Fibroblast of lung (primary cell): ENCODE measurements around the gene MCRS1. TPM values are rescaled to one million over a fixed set of nuclear protein-coding genes. Genes with fewer than 3 reads are reported as not detected.

Experiments
- polyA plus RNA-seq, 2 donors: library from polyadenylated mRNA; depleted of rRNA in 1 of 2; stranded (reverse) in 1 of 2; unstranded in 1 of 2; fragments of >200 nt; gene quantifications; 2 replicates each; pipeline ENCODE4 v1.2.1, GENCODE V29; 2011 to 2012; ENCODE audit warnings: missing spikeins in 1 of 2
- total RNA-seq: library from RNA; depleted of rRNA; stranded (reverse); fragments of >200 nt; gene quantifications from 2 replicates; pipeline ENCODE4 v1.2.1, GENCODE V29; 2014

Gene MCRS1
- total and polyA plus RNA-seq, 2 donors (not counting 1 experiment from before 2014, with no cell fraction given) = 51.1 to 52.2 TPM

Other genes starting within 250 kb of the MCRS1 start
- 0.51 and 6.3 TPM in 2 replicates for gene TROAP, start 244.9 kb downstream of the MCRS1 start, total RNA-seq
- gene TROAP, start 244.9 kb downstream of the MCRS1 start, polyA plus RNA-seq = 4.8 and 22.4 TPM in 2 replicates
- 0.17 TPM in 1 of 2 replicates, not detected in the other for gene C1QL4, start 231.0 kb downstream of the MCRS1 start, total RNA-seq
- 0.10 TPM in 1 of 2 replicates, not detected in the other for gene C1QL4, start 231.0 kb downstream of the MCRS1 start, polyA plus RNA-seq
- gene DNAJC22, start 221.3 kb downstream of the MCRS1 start, total RNA-seq = 4.6 and 4.8 TPM in 2 replicates
- gene DNAJC22, start 221.3 kb downstream of the MCRS1 start, polyA plus RNA-seq = 2.4 and 5.7 TPM in 2 replicates
- gene SPATS2, start 200.7 kb downstream of the MCRS1 start, total RNA-seq = 14.1 and 22.1 TPM in 2 replicates
- gene SPATS2, start 200.7 kb downstream of the MCRS1 start, polyA plus RNA-seq = 33.2 and 43.6 TPM in 2 replicates
- 0.17 and 0.26 TPM in 2 replicates for gene KCNH3, start 29.1 kb downstream of the MCRS1 start, total RNA-seq
- 0.05 and 0.09 TPM in 2 replicates for gene KCNH3, start 29.1 kb downstream of the MCRS1 start, polyA plus RNA-seq
- gene FAM186B, start 37.5 kb upstream of the MCRS1 start, total RNA-seq = 0.33 and 0.51 TPM in 2 replicates
- 0.10 and 0.11 TPM in 2 replicates for gene FAM186B, start 37.5 kb upstream of the MCRS1 start, polyA plus RNA-seq
- 9.2 and 11.7 TPM in 2 replicates for gene PRPF40B, start 55.4 kb upstream of the MCRS1 start, total RNA-seq
- 6.4 TPM in 2 replicates for gene PRPF40B, start 55.4 kb upstream of the MCRS1 start, polyA plus RNA-seq
- gene FMNL3, start 139.3 kb upstream of the MCRS1 start, total RNA-seq = 17.2 and 22.5 TPM in 2 replicates
- gene FMNL3, start 139.3 kb upstream of the MCRS1 start, polyA plus RNA-seq = 13.6 and 15.0 TPM in 2 replicates
- gene TMBIM6, start 173.4 kb upstream of the MCRS1 start, total RNA-seq = 369 and 432 TPM in 2 replicates
- gene TMBIM6, start 173.4 kb upstream of the MCRS1 start, polyA plus RNA-seq = 830 and 879 TPM in 2 replicates